ENCODE measurements around the gene CERS6.

GRCh38 chr2:168529054-168529833 lies 73.2 kb downstream of the CERS6 start:
- TF ChIP-seq CTCF (IDR thresholded peaks at IDR 0.05) (no peak), POLR2AphosphoS5 (IDR thresholded peaks at IDR 0.05; ENCODE audit: insufficient read depth in 1 of 2, low read depth in 1 of 2) (no peak)
